HepG2 (cell line): ENCODE data around the gene UTRN. TPM values are rescaled to one million over a fixed set of nuclear protein-coding genes. Genes with fewer than 3 reads are reported as not detected.

Source experiments
- ATAC-seq: fragments of 200-7000 bp; cut with Tn5 transposase; 3 replicates; pipeline ENCODE4 v1.9.1; 2020; ENCODE audit warnings: mild to moderate bottlenecking, moderate library complexity
- BruUV-seq: library from RNA; stranded (reverse); fragments of 400-500 nt; replicated peaks from 2 replicates; lab custom pipeline; 2021; lab: Mats Ljungman, UMichigan
- CTCF ChIA-PET: fragments of 300-600 bp; formaldehyde crosslinking; extraction: SDS; loops from one replicate; lab custom pipeline; 2021; ENCODE audit warnings: low total read pairs, inconsistent platforms, low intra/inter-chr PET ratio; lab: Yijun Ruan, JAX
- POLR2A ChIA-PET: fragments of 350-600 bp; sonication (Branson Sonifier 250); formaldehyde crosslinking; loops from one replicate; lab custom pipeline; 2020; ENCODE audit warnings: antibody characterized with exemption, inconsistent platforms; lab: Yijun Ruan, JAX
- DNase-seq: peaks from one replicate; pipeline ENCODE4 v3.0.0-alpha.2; 2015; ENCODE audit warnings: low spot score
- FAIRE-seq: peaks from 3 replicates; lab custom pipeline; 2011; peaks lifted over from hg19 to GRCh38; lab: Jason Lieb, UNC
- H2AFZ ChIP-seq: one replicate; pipeline ENCODE4 v1.6.1; 2011; ENCODE audit warnings: low read length, inconsistent platforms
- H3K27ac ChIP-seq: fragments of 300-600 bp; 3 replicates; pipeline ENCODE4 v1.8.0; 2011; ENCODE audit warnings: mixed run types, mild to moderate bottlenecking, mixed read lengths, low read length, inconsistent platforms; ENCODE audit not compliant: insufficient read depth; ENCODE audit errors: extremely low read length
- H3K27me3 ChIP-seq, 2 experiments: fragments of 200-600 bp in 1 of 2; 2 replicates in 1 of 2; 3 replicates in 1 of 2; pipeline versions ENCODE4 v1.6.0 to v1.8.0; 2011; ENCODE audit warnings: low read length in 2 of 2, mild to moderate bottlenecking in 2 of 2, moderate library complexity in 2 of 2, inconsistent platforms in 1 of 2; ENCODE audit not compliant: insufficient read depth in 2 of 2, control insufficient read depth in 1 of 2
- H3K36me3 ChIP-seq, 2 experiments: fragments of 200-600 bp in 1 of 2; replicated peaks in 1 of 2; 2 replicates in 1 of 2; 3 replicates in 1 of 2; pipeline versions ENCODE4 v1.5.1 to v1.8.0; 2011; ENCODE audit warnings: low read length in 2 of 2, inconsistent platforms in 1 of 2; ENCODE audit not compliant: insufficient read depth in 2 of 2, control insufficient read depth in 1 of 2
- H3K4me1 ChIP-seq: 2 replicates; pipeline ENCODE4 v1.5.1; 2012; ENCODE audit warnings: low read length, inconsistent platforms; ENCODE audit not compliant: insufficient read depth
- H3K4me2 ChIP-seq: 2 replicates; pipeline ENCODE4 v1.6.0; 2011; ENCODE audit warnings: low read depth, low read length, inconsistent platforms
- H3K4me3 ChIP-seq, 3 experiments: fragments of 200-600 bp in 1 of 3; sonication (generic), shearing (Covaris generic) in 1 of 3; replicated peaks in 1 of 3; 2 replicates each; pipeline ENCODE4 v1.5.1; 2011 to 2016; ENCODE audit warnings: low read length in 3 of 3, inconsistent platforms in 2 of 3, low read depth in 2 of 3, mild to moderate bottlenecking in 2 of 3, control low read depth in 1 of 3, mixed read lengths in 1 of 3; ENCODE audit not compliant: insufficient read depth in 1 of 3
- H3K79me2 ChIP-seq: one replicate; pipeline ENCODE4 v1.6.1; 2011; ENCODE audit warnings: low read length, inconsistent platforms; ENCODE audit not compliant: insufficient read depth
- H3K9ac ChIP-seq: 2 replicates; pipeline ENCODE4 v1.6.0; 2011; ENCODE audit warnings: mild to moderate bottlenecking, low read depth, low read length, inconsistent platforms; ENCODE audit not compliant: insufficient read depth
- H3K9me3 ChIP-seq: 2 replicates; pipeline ENCODE4 v1.5.1; 2012; ENCODE audit warnings: mild to moderate bottlenecking, low read length
- H4K20me1 ChIP-seq: 2 replicates; pipeline ENCODE4 v1.6.0; 2011; ENCODE audit warnings: inconsistent platforms, mild to moderate bottlenecking, low read length, moderate library complexity; ENCODE audit not compliant: insufficient read depth
- CBX5 ChIP-seq: sonication (generic); formaldehyde crosslinking; IDR thresholded peaks from 2 replicates; pipeline ENCODE4 v1.4.0; 2020; ENCODE audit warnings: missing genetic modification reagents, borderline replicate concordance
- HCFC1 ChIP-seq: fragments of 150-350 bp; IDR thresholded peaks from 2 replicates; pipeline ENCODE4 v1.6.1; 2014; ENCODE audit warnings: low read depth, low read length
- NFE2 ChIP-seq: sonication (generic); formaldehyde crosslinking; IDR thresholded peaks from 2 replicates; pipeline ENCODE4 v1.4.0; 2020; ENCODE audit warnings: missing genetic modification reagents
- RBM39 ChIP-seq: fragments of 200-400 bp; formaldehyde crosslinking; IDR thresholded peaks from one replicate; pipeline ENCODE4 v1.6.1; 2018; ENCODE audit warnings: antibody characterized with exemption, mild to moderate bottlenecking, low read depth, low read length; ENCODE audit not compliant: poor library complexity, severe bottlenecking
- TGIF2 ChIP-seq: IDR thresholded peaks from 2 replicates; pipeline ENCODE4 v1.6.1; 2016; ENCODE audit warnings: control low read depth, missing compliant biosample characterization
- ZBTB3 ChIP-seq: sonication (generic); formaldehyde crosslinking; IDR thresholded peaks from 2 replicates; pipeline ENCODE4 v1.4.0; 2020; ENCODE audit warnings: low read depth, mild to moderate bottlenecking, moderate library complexity, missing genetic modification reagents, borderline replicate concordance
- ZFP82 ChIP-seq: sonication (generic); formaldehyde crosslinking; IDR thresholded peaks from 2 replicates; pipeline ENCODE4 v1.5.1; 2020; ENCODE audit warnings: mild to moderate bottlenecking, missing genetic modification reagents, borderline replicate concordance
- ZNF333 ChIP-seq: sonication (generic); formaldehyde crosslinking; IDR thresholded peaks from 2 replicates; pipeline ENCODE4 v1.4.0; 2020; ENCODE audit warnings: mild to moderate bottlenecking, missing genetic modification reagents, borderline replicate concordance
- ZNF605 ChIP-seq: sonication (generic); formaldehyde crosslinking; IDR thresholded peaks from 2 replicates; pipeline ENCODE4 v1.8.0; 2022; ENCODE audit warnings: mild to moderate bottlenecking, missing genetic modification reagents
- ZNF615 ChIP-seq: sonication (generic); formaldehyde crosslinking; IDR thresholded peaks from 2 replicates; pipeline ENCODE4 v1.5.0; 2020; ENCODE audit warnings: mild to moderate bottlenecking, missing genetic modification reagents, borderline replicate concordance
- ZNF766 ChIP-seq: sonication (generic); formaldehyde crosslinking; IDR thresholded peaks from 2 replicates; pipeline ENCODE4 v1.5.0; 2020; ENCODE audit warnings: missing genetic modification reagents, borderline replicate concordance
- WGBS: methylation state at CpG from one replicate; pipeline ENCODE4 v1.1.6; 2017; ENCODE audit warnings: low lambda C conversion rate; 5-methylcytosine and 5-hydroxymethylcytosine counted together
- in situ Hi-C: cut with HindIII; loops from 2 replicates; pipeline ENCODE4 v1.10.0; 2017; ENCODE audit warnings: low pct_unique_long_range_greater_than_20kb; ENCODE audit not compliant: extremely low pct_ligation_motif_present
- intact Hi-C: fragments of 100-400 bp; cut with micrococcal nuclease; formaldehyde crosslinking; loops from one replicate; pipeline ENCODE4 v1.10.0; 2022; ENCODE audit not compliant: unreplicated experiment
- polyA plus RNA-seq, 8 experiments: library from polyadenylated mRNA; depleted of rRNA in 3 of 8; stranded (reverse) in 7 of 8; unstranded in 1 of 8; fragments of >200 nt; fragmentation: Illumina TruSeq in 4 of 8; extraction: Trizol in 4 of 8; gene quantifications; 2 replicates each; pipeline versions ENCODE4 v1.2.1 to v1.2.3, GENCODE V29; 2011 to 2016; ENCODE audit warnings: low read depth in 4 of 8, missing spikeins in 1 of 8, mixed read lengths in 1 of 8; ENCODE audit not compliant: insufficient read depth in 1 of 8
- total RNA-seq, 5 experiments: library from RNA; depleted of rRNA; stranded (reverse); fragments of >200 nt; fragmentation: Illumina TruSeq; extraction: Trizol; gene quantifications; 2 replicates each; pipeline ENCODE4 v1.2.3, GENCODE V29; 2016; ENCODE audit warnings: low read depth in 1 of 5
- TF ChIP-seq, protein P1 (sequence below): sonication (generic); formaldehyde crosslinking; IDR thresholded peaks from 2 replicates; pipeline ENCODE4 v1.4.0; 2020; ENCODE audit warnings: low read depth, missing genetic modification reagents
- TF ChIP-seq, protein P2 (sequence below): sonication (generic); formaldehyde crosslinking; IDR thresholded peaks from 2 replicates; pipeline ENCODE4 v1.5.0; 2020; ENCODE audit warnings: mild to moderate bottlenecking, missing genetic modification reagents
- TF ChIP-seq, protein P3 (sequence below): sonication (generic); formaldehyde crosslinking; IDR thresholded peaks from 2 replicates; pipeline ENCODE4 v1.8.1; 2023; ENCODE audit warnings: mild to moderate bottlenecking, missing genetic modification reagents

The UTRN gene
- total and polyA plus RNA-seq, 2 of the 13 experiments (the other 11 are each of a cell fraction or from before 2014, with no cell fraction given): 102 to 116 TPM

DNA sequence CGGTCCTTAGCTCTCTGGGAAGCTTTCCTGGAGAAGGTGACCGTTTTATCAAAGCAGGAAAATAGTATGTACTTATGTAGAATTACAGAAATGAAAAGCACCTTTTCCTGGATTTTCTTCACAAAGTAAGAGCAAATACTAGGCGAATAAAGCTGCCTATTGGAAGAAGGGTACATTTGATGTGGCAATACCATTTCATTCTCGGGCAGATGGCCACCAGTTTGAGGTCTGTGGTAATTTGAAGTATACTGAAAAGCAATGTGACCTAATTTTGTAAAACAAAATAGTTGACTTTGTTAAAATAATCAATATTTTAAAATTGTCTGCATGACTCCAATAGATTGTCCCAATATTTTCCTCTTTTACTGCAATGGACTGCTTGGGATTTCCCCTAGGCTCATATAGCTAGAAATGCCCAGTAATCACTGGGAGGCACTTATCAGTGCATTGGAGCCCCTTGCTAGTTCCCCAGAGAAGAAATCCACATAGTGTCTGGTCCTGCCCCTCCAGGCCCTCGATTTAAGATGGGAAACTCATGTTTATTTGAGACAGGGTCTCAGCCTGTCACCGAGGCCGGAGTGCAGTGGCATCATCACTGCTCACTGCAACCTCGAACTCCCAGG, 7.4 kb upstream of the UTRN start (continued):
- TF ChIP-seq, protein P1, sequence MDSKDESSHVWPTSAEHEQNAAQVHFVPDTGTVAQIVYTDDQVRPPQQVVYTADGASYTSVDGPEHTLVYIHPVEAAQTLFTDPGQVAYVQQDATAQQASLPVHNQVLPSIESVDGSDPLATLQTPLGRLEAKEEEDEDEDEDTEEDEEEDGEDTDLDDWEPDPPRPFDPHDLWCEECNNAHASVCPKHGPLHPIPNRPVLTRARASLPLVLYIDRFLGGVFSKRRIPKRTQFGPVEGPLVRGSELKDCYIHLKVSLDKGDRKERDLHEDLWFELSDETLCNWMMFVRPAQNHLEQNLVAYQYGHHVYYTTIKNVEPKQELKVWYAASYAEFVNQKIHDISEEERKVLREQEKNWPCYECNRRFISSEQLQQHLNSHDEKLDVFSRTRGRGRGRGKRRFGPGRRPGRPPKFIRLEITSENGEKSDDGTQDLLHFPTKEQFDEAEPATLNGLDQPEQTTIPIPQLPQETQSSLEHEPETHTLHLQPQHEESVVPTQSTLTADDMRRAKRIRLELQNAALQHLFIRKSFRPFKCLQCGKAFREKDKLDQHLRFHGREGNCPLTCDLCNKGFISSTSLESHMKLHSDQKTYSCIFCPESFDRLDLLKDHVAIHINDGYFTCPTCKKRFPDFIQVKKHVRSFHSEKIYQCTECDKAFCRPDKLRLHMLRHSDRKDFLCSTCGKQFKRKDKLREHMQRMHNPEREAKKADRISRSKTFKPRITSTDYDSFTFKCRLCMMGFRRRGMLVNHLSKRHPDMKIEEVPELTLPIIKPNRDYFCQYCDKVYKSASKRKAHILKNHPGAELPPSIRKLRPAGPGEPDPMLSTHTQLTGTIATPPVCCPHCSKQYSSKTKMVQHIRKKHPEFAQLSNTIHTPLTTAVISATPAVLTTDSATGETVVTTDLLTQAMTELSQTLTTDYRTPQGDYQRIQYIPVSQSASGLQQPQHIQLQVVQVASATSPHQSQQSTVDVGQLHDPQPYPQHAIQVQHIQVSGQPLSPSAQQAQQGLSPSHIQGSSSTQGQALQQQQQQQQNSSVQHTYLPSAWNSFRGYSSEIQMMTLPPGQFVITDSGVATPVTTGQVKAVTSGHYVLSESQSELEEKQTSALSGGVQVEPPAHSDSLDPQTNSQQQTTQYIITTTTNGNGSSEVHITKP (CRISPR knock-in tag): no peak

DNA sequence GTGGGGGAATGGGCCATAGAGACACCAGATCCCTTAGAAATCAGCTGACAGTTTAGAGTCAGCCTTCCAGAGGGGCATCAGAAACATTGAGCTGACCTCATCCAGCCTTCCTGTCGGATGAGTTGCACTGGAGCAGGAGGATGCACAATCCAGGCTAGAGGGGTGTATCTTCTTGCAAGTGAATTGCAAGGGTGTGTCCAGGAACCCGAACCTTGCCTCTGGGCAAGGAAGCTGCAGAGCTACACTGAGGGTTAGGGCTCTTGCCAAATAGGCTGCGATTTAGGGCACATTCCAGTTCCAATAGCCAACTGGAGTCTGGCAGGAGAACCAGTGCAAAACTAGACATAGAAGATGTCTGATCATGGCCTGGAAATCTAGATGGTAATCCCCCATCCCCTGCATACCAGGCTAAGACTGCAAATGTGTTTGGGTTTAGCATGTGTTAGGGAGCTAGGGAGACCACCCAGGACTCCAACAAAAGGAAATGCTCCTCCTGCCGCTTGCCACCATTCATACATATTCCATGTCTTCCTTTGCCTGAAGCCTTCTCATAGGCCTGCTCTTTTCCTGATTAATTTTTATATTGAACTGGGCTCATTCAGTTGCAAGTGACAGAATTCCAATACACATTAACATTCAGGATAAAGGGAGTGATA, 6.3 kb upstream of the UTRN start:
- WGBS: 68% methylated on average over 4 of the region's 4 CpGs
- in situ Hi-C loops: no loop called here
- Histone ChIP-seq H3K27me3 (no peaks in the 10 kb centered on the region), H3K27ac (no peak overlapping the region), H4K20me1 (no peaks in the 10 kb centered on the region), H3K4me2 (no peak overlapping the region), H3K36me3 (no peaks in the 10 kb centered on the region), H3K79me2 (peaks cover 3% of the 10 kb centered on the region), H3K4me3 (no peak overlapping the region), H3K4me1 (peaks cover 11% of the 10 kb centered on the region), H2AFZ (no peak overlapping the region), H3K9me3 (no peaks in the 10 kb centered on the region), H3K9ac (no peak overlapping the region)
- ATAC-seq: no peak
- FAIRE-seq: no peak
- POLR2A ChIA-PET: no interaction called here
- TF ChIP-seq ZBTB3 (CRISPR knock-in tag) (no peak), TGIF2 (no peak), ZNF615 (CRISPR knock-in tag) (no peak), RBM39 (no peak), CBX5 (CRISPR knock-in tag) (no peak), ZNF605 (CRISPR knock-in tag) (no peak), HCFC1 (no peak), ZNF333 (CRISPR knock-in tag) (no peak), ZNF766 (CRISPR knock-in tag) (no peak), NFE2 (no peak), ZFP82 (no peak)
- TF ChIP-seq, protein P2, sequence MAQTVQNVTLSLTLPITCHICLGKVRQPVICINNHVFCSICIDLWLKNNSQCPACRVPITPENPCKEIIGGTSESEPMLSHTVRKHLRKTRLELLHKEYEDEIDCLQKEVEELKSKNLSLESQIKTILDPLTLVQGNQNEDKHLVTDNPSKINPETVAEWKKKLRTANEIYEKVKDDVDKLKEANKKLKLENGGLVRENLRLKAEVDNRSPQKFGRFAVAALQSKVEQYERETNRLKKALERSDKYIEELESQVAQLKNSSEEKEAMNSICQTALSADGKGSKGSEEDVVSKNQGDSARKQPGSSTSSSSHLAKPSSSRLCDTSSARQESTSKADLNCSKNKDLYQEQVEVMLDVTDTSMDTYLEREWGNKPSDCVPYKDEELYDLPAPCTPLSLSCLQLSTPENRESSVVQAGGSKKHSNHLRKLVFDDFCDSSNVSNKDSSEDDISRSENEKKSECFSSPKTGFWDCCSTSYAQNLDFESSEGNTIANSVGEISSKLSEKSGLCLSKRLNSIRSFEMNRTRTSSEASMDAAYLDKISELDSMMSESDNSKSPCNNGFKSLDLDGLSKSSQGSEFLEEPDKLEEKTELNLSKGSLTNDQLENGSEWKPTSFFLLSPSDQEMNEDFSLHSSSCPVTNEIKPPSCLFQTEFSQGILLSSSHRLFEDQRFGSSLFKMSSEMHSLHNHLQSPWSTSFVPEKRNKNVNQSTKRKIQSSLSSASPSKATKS (CRISPR knock-in tag): no peak
- TF ChIP-seq, protein P3, sequence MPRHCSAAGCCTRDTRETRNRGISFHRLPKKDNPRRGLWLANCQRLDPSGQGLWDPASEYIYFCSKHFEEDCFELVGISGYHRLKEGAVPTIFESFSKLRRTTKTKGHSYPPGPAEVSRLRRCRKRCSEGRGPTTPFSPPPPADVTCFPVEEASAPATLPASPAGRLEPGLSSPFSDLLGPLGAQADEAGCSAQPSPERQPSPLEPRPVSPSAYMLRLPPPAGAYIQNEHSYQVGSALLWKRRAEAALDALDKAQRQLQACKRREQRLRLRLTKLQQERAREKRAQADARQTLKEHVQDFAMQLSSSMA: no peak
- no TSS peak for BruUV-seq
- DNase-seq: no peak
- CTCF ChIA-PET: no interaction called here
- intact Hi-C loops: no loop called here
